Measurements from ENCODE around the gene ZFHX2. TPM values are rescaled to one million over a fixed set of nuclear protein-coding genes. Genes with fewer than 3 reads are reported as not detected.

ZFHX2 gene
- total RNA-seq, 2 experiments from 2014 or later: 0.78 to 1.0 TPM

- POLR2A ChIA-PET: no interaction called here
- Mint-ChIP-seq H3K27me3 (peaks cover 39% of the 10 kb centered on the region), H3K36me3 (ENCODE audit: low read depth) (no peaks in the 10 kb centered on the region), H3K9me3 (no peaks in the 10 kb centered on the region), H3K4me1 (ENCODE audit: low read depth) (peaks cover 12% of the 10 kb centered on the region), H3K27ac (no peak overlapping the region), H3K4me3 (no peak overlapping the region)
- intact Hi-C loops (cut with micrococcal nuclease): no loop called here
- no peak for ATAC-seq
- TF ChIP-seq, protein P1, sequence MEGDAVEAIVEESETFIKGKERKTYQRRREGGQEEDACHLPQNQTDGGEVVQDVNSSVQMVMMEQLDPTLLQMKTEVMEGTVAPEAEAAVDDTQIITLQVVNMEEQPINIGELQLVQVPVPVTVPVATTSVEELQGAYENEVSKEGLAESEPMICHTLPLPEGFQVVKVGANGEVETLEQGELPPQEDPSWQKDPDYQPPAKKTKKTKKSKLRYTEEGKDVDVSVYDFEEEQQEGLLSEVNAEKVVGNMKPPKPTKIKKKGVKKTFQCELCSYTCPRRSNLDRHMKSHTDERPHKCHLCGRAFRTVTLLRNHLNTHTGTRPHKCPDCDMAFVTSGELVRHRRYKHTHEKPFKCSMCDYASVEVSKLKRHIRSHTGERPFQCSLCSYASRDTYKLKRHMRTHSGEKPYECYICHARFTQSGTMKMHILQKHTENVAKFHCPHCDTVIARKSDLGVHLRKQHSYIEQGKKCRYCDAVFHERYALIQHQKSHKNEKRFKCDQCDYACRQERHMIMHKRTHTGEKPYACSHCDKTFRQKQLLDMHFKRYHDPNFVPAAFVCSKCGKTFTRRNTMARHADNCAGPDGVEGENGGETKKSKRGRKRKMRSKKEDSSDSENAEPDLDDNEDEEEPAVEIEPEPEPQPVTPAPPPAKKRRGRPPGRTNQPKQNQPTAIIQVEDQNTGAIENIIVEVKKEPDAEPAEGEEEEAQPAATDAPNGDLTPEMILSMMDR (IDR thresholded peaks at IDR 0.05): no peak
- DNase-seq: no peak
- CTCF ChIA-PET: interaction anchor here (0.7 to 1.8 kb wide), 5 partner anchors 8 to 477 kb away, joined by 3 to 4 read pairs (median 3); no protein-coding TSS in a partner anchor
These were observed 29.4 kb upstream of the ZFHX2 start for GRCh38 chr14:23580948-23581281.

GRCh38 chr14:23580152-23580926 is 28.8 kb upstream of the ZFHX2 start:
- ChIA-PET CTCF (interaction anchor here (1.1 to 1.8 kb wide), 3 partner anchors 9 to 478 kb away, joined by 3 to 4 read pairs (median 4); no protein-coding TSS in a partner anchor), POLR2A (no interaction called here)
- H3K4me1 Mint-ChIP-seq (ENCODE audit: low read depth): peaks cover 12% of the 10 kb centered on the region
- no peaks in the 10 kb centered on the region for H3K9me3 Mint-ChIP-seq
- DNase-seq (no peak), ATAC-seq (no peak)
- peaks cover 39% of the 10 kb centered on the region for H3K27me3 Mint-ChIP-seq
- no peaks in the 10 kb centered on the region for H3K36me3 Mint-ChIP-seq (ENCODE audit: low read depth)
- intact Hi-C loops (cut with micrococcal nuclease): no loop called here
- TF ChIP-seq, protein P1 (IDR thresholded peaks at IDR 0.05): no peak
- no peak overlapping the region for H3K27ac Mint-ChIP-seq
- no peak overlapping the region for H3K4me3 Mint-ChIP-seq

DNA sequence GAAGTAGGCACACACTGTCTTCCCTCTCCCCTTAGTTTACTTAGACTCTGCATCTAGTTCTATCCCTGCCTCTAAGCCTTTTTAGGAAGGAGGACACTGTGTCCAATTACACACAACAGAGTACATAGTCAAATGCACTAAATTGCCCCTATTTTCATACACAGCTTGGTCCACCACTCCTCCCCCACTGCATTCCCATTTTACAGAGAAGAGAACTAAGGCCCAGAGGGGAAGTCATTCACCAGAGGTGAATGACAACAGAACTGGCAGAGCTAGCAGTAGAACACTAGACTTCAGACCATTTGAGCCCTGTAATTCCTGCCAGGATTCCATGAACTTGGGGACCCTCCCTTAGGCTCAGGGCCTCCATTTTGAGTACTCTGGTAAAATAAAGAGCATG is 28.2 kb upstream of the ZFHX2 start:
- Mint-ChIP-seq H3K27me3 (peaks cover 45% of the 10 kb centered on the region), H3K4me3 (no peak overlapping the region), H3K9me3 (no peaks in the 10 kb centered on the region), H3K27ac (no peak overlapping the region), H3K4me1 (ENCODE audit: low read depth) (peaks cover 12% of the 10 kb centered on the region), H3K36me3 (ENCODE audit: low read depth) (no peaks in the 10 kb centered on the region)
- TF ChIP-seq, protein P1 (IDR thresholded peaks at IDR 0.05): no peak
- POLR2A ChIA-PET: no interaction called here
- intact Hi-C loops (cut with micrococcal nuclease): no loop called here
- ATAC-seq: no peak
- no peak for DNase-seq
- CTCF ChIA-PET: interaction anchor here (1.3 kb wide), 1 partner anchor 9 kb away, joined by 4 read pairs; no protein-coding TSS in a partner anchor

DNA sequence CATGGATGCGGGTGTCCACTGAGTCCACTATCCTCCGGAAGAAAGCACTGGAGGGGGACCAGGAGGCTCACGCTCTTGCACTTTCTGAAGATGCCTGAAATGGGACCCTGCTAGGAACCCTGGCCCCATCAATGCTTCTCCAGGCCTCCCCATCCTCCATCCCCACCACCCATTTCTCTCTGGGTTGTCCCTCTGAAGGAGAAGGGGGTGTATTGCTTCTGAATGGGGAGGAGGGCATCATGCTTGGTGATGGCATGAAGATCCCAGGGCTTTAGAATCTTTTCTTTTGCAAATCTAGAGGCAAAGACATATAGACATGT is 27.7 kb upstream of the ZFHX2 start:
- intact Hi-C loops (cut with micrococcal nuclease): no loop called here
- CTCF ChIA-PET: no interaction called here
- POLR2A ChIA-PET: no interaction called here

More for the DNA sequence above, 27.7 kb upstream of the ZFHX2 start:
- ATAC-seq (no peak), DNase-seq (no peak)
- no peaks in the 10 kb centered on the region for H3K9me3 Mint-ChIP-seq
- no peaks in the 10 kb centered on the region for H3K36me3 Mint-ChIP-seq (ENCODE audit: low read depth)
- H3K27ac Mint-ChIP-seq: no peak overlapping the region
- H3K27me3 Mint-ChIP-seq: peaks cover 46% of the 10 kb centered on the region
- TF ChIP-seq, protein P1 (IDR thresholded peaks at IDR 0.05): no peak
- peaks cover 12% of the 10 kb centered on the region for H3K4me1 Mint-ChIP-seq (ENCODE audit: low read depth)
- H3K4me3 Mint-ChIP-seq: no peak overlapping the region

All from activated CD8-positive, alpha-beta T cell treated with anti-CD3 and anti-CD28 coated beads for 36 hours (primary cell).